GM23338 (cell line): ENCODE measurements around the gene TYW5. TPM values are rescaled to one million over a fixed set of nuclear protein-coding genes. Genes with fewer than 3 reads are reported as not detected.
"Not testable (repeated sequence)": the region's sequence is repeated elsewhere in the genome, so short reads cannot be mapped to it uniquely, and the experiment has no call there.

Experiments used
- ATAC-seq: fragments of 200-7000 bp; cut with Tn5 transposase; 3 replicates; pipeline ENCODE4 v1.9.1; 2020
- DNase-seq: peaks from one replicate; pipeline ENCODE4 v3.0.0-alpha.2; 2015; ENCODE audit warnings: low spot score
- H2AFZ ChIP-seq: fragments of 200-600 bp; sonication (generic); 2 replicates; pipeline ENCODE4 v1.8.0; 2016; ENCODE audit warnings: antibody characterized with exemption, mild to moderate bottlenecking, moderate library complexity
- H3F3A ChIP-seq: fragments of 200-600 bp; sonication (generic); replicated peaks from 2 replicates; pipeline ENCODE4 v1.8.0; 2017; ENCODE audit warnings: antibody characterized with exemption, mixed run types, low read depth
- H3K27ac ChIP-seq: fragments of 200-600 bp; sonication (generic); 2 replicates; pipeline ENCODE4 v1.6.1; 2016; ENCODE audit warnings: low read depth
- H3K27me3 ChIP-seq: fragments of 200-600 bp; sonication (generic); 2 replicates; pipeline ENCODE4 v1.8.0; 2016; ENCODE audit warnings: mild to moderate bottlenecking, mixed run types, moderate library complexity; ENCODE audit not compliant: insufficient read depth
- H3K36me3 ChIP-seq: fragments of 200-600 bp; sonication (generic); 2 replicates; pipeline ENCODE4 v1.8.0; 2016; ENCODE audit warnings: mild to moderate bottlenecking; ENCODE audit not compliant: insufficient read depth
- H3K4me1 ChIP-seq: fragments of 200-600 bp; sonication (generic); 2 replicates; pipeline ENCODE4 v1.8.0; 2016; ENCODE audit warnings: mild to moderate bottlenecking, moderate library complexity; ENCODE audit not compliant: insufficient read depth
- H3K4me2 ChIP-seq: fragments of 200-600 bp; sonication (generic); 2 replicates; pipeline ENCODE4 v1.7.1; 2017; ENCODE audit warnings: mixed run types
- H3K4me3 ChIP-seq: fragments of 200-600 bp; sonication (generic); 2 replicates; pipeline ENCODE4 v1.6.1; 2016; ENCODE audit warnings: mixed run types
- H3K79me2 ChIP-seq: fragments of 200-600 bp; sonication (generic); replicated peaks from 2 replicates; pipeline ENCODE4 v1.8.0; 2017; ENCODE audit warnings: mild to moderate bottlenecking; ENCODE audit not compliant: insufficient read depth
- H3K9me2 ChIP-seq: fragments of 200-600 bp; sonication (generic); 2 replicates; pipeline ENCODE4 v1.8.0; 2017; ENCODE audit not compliant: insufficient read depth
- H4K20me1 ChIP-seq: fragments of 200-600 bp; sonication (generic); replicated peaks from 2 replicates; pipeline ENCODE4 v1.8.0; 2017; ENCODE audit warnings: mild to moderate bottlenecking; ENCODE audit not compliant: insufficient read depth
- H3K27ac Mint-ChIP-seq: 2 replicates; pipeline ENCODE4 v1.8.0; 2020; ENCODE audit warnings: inconsistent platforms, mild to moderate bottlenecking, moderate library complexity, mixed read lengths
- H3K27me3 Mint-ChIP-seq: 3 replicates; pipeline ENCODE4 v1.8.0; 2022; ENCODE audit warnings: low read depth, mild to moderate bottlenecking, moderate library complexity, mixed read lengths, inconsistent platforms; ENCODE audit not compliant: insufficient read depth, poor library complexity
- H3K36me3 Mint-ChIP-seq: 3 replicates; pipeline ENCODE4 v1.8.0; 2021; ENCODE audit warnings: low read depth, mild to moderate bottlenecking, inconsistent platforms, moderate library complexity, mixed read lengths
- H3K4me1 Mint-ChIP-seq: 3 replicates; pipeline ENCODE4 v1.8.0; 2020; ENCODE audit warnings: mild to moderate bottlenecking, inconsistent platforms, mixed read lengths
- H3K4me3 Mint-ChIP-seq: 3 replicates; pipeline ENCODE4 v1.8.0; 2021; ENCODE audit warnings: moderate library complexity, mild to moderate bottlenecking, inconsistent platforms, mixed read lengths
- H3K9me3 Mint-ChIP-seq: 3 replicates; pipeline ENCODE4 v1.8.0; 2020; ENCODE audit warnings: moderate library complexity, mild to moderate bottlenecking, inconsistent platforms, mixed read lengths
- CREB1 ChIP-seq: fragments of 250-450 bp; sonication (Bioruptor Pico); IDR thresholded peaks from 2 replicates; pipeline ENCODE4 v1.5.0; 2020; ENCODE audit warnings: low read depth, mild to moderate bottlenecking, moderate library complexity
- EZH2phosphoT487 ChIP-seq: fragments of 200-600 bp; sonication (generic); IDR thresholded peaks from one replicate; pipeline ENCODE4 v1.8.1; 2018; ENCODE audit warnings: antibody characterized with exemption; ENCODE audit not compliant: unreplicated experiment
- JUNB ChIP-seq: IDR thresholded peaks from one replicate; pipeline ENCODE4 v1.6.1; 2016; ENCODE audit warnings: antibody characterized with exemption; ENCODE audit not compliant: unreplicated experiment
- POLR2AphosphoS5 ChIP-seq: IDR thresholded peaks from 2 replicates; pipeline ENCODE4 v1.6.1; 2016; ENCODE audit warnings: antibody characterized with exemption, low read depth
- STAT1 ChIP-seq: IDR thresholded peaks from one replicate; pipeline ENCODE4 v1.6.1; 2016; ENCODE audit warnings: antibody characterized with exemption; ENCODE audit not compliant: unreplicated experiment
- ZNF114 ChIP-seq: fragments of 250-450 bp; sonication (Bioruptor Pico); IDR thresholded peaks from 2 replicates; pipeline ENCODE4 v1.5.0; 2020; ENCODE audit warnings: mild to moderate bottlenecking, moderate library complexity
- polyA plus RNA-seq: library from polyadenylated mRNA; unstranded; fragments of >200 nt; fragmentation: Nextera tagmentation; extraction: Ambion mirVana; gene quantifications from 2 replicates; pipeline ENCODE4 v1.2.1, GENCODE V29; 2016
- total RNA-seq: library from RNA; depleted of rRNA; stranded (reverse); fragments of >200 nt; shearing (Covaris generic); gene quantifications from 2 replicates; pipeline ENCODE4 v1.2.3, GENCODE V29; 2014
- TF ChIP-seq, protein P1 (sequence below): IDR thresholded peaks from 2 replicates; pipeline ENCODE4 v1.6.1; 2016; ENCODE audit warnings: antibody characterized with exemption
- TF ChIP-seq, protein P2 (sequence below), 2 experiments: fragments of 200-600 bp in 1 of 2; sonication (generic) in 1 of 2; conservative IDR thresholded peaks; 2 replicates each; pipeline versions ENCODE4 v1.5.1 to v1.6.1; 2016 to 2017; ENCODE audit warnings: antibody characterized with exemption in 2 of 2, low read depth in 2 of 2, mild to moderate bottlenecking in 2 of 2, moderate library complexity in 1 of 2
- TF ChIP-seq, protein P3 (sequence below): IDR thresholded peaks from one replicate; pipeline ENCODE4 v1.6.1; 2018; ENCODE audit warnings: antibody characterized with exemption; ENCODE audit not compliant: unreplicated experiment

TYW5 gene
- total and polyA plus RNA-seq, 2 experiments from 2014 or later, result 12.4 to 19.6 TPM

DNA sequence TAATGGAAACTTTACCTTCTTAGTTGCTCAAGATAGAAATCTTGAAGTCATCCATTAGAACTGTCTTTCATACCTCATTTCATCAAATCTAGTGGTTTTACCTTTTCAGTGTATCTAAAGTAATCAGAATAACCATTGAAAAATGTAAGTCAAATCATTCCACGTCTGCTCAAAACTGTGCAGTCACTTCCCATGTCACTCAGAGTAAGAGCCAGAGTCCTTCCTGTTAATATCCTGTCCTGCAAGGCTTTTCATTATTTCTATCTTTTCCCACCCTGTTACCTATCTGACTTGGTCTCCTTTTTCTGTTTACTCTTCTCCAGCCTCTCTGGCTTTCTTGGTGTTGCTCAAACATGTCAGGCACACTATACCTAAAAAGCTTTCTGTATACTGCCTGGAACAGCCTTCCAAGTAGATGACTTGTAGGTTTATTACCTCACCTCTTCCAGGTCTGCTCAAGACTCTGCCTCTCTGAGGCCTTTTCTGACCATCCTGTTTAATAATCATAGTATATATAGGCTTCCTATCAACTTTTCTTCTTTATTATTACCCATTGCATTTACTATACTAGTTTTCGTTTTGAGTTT is 40.8 kb downstream of the TYW5 start (continued):
- TF ChIP-seq, protein P1, sequence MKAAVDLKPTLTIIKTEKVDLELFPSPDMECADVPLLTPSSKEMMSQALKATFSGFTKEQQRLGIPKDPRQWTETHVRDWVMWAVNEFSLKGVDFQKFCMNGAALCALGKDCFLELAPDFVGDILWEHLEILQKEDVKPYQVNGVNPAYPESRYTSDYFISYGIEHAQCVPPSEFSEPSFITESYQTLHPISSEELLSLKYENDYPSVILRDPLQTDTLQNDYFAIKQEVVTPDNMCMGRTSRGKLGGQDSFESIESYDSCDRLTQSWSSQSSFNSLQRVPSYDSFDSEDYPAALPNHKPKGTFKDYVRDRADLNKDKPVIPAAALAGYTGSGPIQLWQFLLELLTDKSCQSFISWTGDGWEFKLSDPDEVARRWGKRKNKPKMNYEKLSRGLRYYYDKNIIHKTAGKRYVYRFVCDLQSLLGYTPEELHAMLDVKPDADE, result no peak
- TF ChIP-seq, protein P2, sequence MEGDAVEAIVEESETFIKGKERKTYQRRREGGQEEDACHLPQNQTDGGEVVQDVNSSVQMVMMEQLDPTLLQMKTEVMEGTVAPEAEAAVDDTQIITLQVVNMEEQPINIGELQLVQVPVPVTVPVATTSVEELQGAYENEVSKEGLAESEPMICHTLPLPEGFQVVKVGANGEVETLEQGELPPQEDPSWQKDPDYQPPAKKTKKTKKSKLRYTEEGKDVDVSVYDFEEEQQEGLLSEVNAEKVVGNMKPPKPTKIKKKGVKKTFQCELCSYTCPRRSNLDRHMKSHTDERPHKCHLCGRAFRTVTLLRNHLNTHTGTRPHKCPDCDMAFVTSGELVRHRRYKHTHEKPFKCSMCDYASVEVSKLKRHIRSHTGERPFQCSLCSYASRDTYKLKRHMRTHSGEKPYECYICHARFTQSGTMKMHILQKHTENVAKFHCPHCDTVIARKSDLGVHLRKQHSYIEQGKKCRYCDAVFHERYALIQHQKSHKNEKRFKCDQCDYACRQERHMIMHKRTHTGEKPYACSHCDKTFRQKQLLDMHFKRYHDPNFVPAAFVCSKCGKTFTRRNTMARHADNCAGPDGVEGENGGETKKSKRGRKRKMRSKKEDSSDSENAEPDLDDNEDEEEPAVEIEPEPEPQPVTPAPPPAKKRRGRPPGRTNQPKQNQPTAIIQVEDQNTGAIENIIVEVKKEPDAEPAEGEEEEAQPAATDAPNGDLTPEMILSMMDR (conservative IDR thresholded peaks at IDR 0.05; ENCODE audit: low read depth in 2 of 2), result no peak
- TF ChIP-seq CREB1 (CRISPR knock-in tag), result no peak
- TF ChIP-seq JUNB, result no peak
- no peak for TF ChIP-seq EZH2phosphoT487

DNA sequence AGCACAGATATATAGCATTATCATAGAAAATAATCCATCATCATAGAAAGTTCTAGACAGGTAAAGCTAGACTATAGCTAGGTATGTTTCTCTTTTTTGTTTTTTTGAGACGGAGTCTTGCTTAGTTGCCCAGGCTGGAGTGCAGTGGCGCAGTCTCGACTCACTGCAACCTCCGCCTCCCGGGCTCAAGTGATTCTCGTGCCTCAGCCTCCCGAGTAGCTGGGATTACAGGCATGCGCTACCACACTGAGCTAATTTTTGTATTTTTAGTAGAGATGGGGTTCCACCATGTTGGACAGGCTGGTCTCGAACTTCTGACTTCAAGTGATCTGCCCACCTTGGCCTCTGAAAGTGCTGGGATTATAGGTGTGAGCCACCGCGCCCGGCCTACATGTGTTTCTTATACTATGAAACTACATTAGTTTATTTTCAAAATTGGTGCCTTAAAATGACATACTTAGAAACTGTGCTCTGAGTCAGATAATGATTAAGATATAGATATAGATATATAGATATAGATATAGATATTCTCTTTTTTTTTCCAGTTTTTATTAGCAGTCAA is 42.7 kb downstream of the TYW5 start:
- H3K36me3 Mint-ChIP-seq, result peaks cover 47% of the 10 kb centered on the region
- not testable (repeated sequence) for H3K9me2 ChIP-seq, H3K27me3 ChIP-seq, H3K27ac ChIP-seq, H3F3A ChIP-seq, DNase-seq, H3K27ac Mint-ChIP-seq, ATAC-seq, H3K27me3 Mint-ChIP-seq, H2AFZ ChIP-seq
- H3K4me3 ChIP-seq, result peak overlapping the region; percentile 99
- peak overlapping the region; percentile 98 for H3K4me3 Mint-ChIP-seq
- peaks cover 17% of the 10 kb centered on the region for H3K4me1 Mint-ChIP-seq
- peaks cover 35% of the 10 kb centered on the region for H3K36me3 ChIP-seq
- H4K20me1 ChIP-seq, result peaks cover 15% of the 10 kb centered on the region; the same call in 1 of the 2 replicates
- peaks cover 14% of the 10 kb centered on the region for H3K4me1 ChIP-seq
- peaks cover 61% of the 10 kb centered on the region for H3K79me2 ChIP-seq
- peak overlapping the region; percentile 89 for H3K4me2 ChIP-seq
- H3K9me3 Mint-ChIP-seq, result peaks cover 22% of the 10 kb centered on the region

DNA sequence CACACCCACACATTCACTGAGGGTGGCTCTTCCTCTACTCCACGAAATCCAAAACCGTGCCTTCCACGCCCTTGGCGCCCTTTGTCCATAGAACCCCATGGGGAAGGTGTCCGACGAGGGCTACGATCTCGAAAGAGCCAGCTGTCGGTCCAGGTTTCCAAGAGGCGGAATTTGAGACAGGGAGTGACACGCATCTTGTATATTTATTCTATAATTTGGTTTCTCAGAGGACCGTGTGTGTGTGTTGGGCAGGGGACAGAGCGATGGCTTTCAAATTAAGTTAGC is 43.5 kb downstream of the TYW5 start:
- Histone ChIP-seq H3K4me1 (peaks cover 14% of the 10 kb centered on the region), H3K27me3 (no peaks in the 10 kb centered on the region), H3K27ac (peak overlapping the region; percentile 91), H3K4me2 (peak overlapping the region; percentile 89), H3K9me2 (no peaks in the 10 kb centered on the region), H2AFZ (peak overlapping the region; percentile 60), H3F3A (no peaks in the 10 kb centered on the region), H3K4me3 (peak overlapping the region; percentile 99), H4K20me1 (0 out of 2 replicates have a peak, but pooled peaks cover 12% of the 10 kb centered on the region), H3K79me2 (peaks cover 53% of the 10 kb centered on the region), H3K36me3 (peaks cover 27% of the 10 kb centered on the region)
- H3K27me3 Mint-ChIP-seq, result peaks cover 5% of the 10 kb centered on the region
- H3K36me3 Mint-ChIP-seq, result peaks cover 39% of the 10 kb centered on the region
- peaks cover 13% of the 10 kb centered on the region for H3K9me3 Mint-ChIP-seq
- H3K27ac Mint-ChIP-seq, result peak overlapping the region; percentile 97
- H3K4me1 Mint-ChIP-seq, result peaks cover 17% of the 10 kb centered on the region
- ATAC-seq (no peak; the same call in 2 of the 3 replicates), DNase-seq (no peak)
- peak overlapping the region; percentile 98 for H3K4me3 Mint-ChIP-seq
- TF ChIP-seq EZH2phosphoT487, result no peak
- TF ChIP-seq, protein P2 (conservative IDR thresholded peaks at IDR 0.05; ENCODE audit: low read depth in 2 of 2), result no peak
- no peak for TF ChIP-seq STAT1
- no peak for TF ChIP-seq CREB1 (CRISPR knock-in tag)
- TF ChIP-seq ZNF114 (CRISPR knock-in tag), result no peak
- TF ChIP-seq POLR2AphosphoS5, result no peak
- TF ChIP-seq, protein P1, result no peak
- TF ChIP-seq, protein P3, sequence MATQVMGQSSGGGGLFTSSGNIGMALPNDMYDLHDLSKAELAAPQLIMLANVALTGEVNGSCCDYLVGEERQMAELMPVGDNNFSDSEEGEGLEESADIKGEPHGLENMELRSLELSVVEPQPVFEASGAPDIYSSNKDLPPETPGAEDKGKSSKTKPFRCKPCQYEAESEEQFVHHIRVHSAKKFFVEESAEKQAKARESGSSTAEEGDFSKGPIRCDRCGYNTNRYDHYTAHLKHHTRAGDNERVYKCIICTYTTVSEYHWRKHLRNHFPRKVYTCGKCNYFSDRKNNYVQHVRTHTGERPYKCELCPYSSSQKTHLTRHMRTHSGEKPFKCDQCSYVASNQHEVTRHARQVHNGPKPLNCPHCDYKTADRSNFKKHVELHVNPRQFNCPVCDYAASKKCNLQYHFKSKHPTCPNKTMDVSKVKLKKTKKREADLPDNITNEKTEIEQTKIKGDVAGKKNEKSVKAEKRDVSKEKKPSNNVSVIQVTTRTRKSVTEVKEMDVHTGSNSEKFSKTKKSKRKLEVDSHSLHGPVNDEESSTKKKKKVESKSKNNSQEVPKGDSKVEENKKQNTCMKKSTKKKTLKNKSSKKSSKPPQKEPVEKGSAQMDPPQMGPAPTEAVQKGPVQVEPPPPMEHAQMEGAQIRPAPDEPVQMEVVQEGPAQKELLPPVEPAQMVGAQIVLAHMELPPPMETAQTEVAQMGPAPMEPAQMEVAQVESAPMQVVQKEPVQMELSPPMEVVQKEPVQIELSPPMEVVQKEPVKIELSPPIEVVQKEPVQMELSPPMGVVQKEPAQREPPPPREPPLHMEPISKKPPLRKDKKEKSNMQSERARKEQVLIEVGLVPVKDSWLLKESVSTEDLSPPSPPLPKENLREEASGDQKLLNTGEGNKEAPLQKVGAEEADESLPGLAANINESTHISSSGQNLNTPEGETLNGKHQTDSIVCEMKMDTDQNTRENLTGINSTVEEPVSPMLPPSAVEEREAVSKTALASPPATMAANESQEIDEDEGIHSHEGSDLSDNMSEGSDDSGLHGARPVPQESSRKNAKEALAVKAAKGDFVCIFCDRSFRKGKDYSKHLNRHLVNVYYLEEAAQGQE, result no peak
